AG09319 (cell line): ENCODE results near the gene FYN.

Experiments used
- DNase-seq: peaks from one replicate; pipeline ENCODE4 v3.0.0-alpha.2; 2010; ENCODE audit warnings: low read depth; ENCODE audit errors: extremely low read depth
- TF ChIP-seq, protein P1 (sequence below): IDR thresholded peaks from 2 replicates; pipeline ENCODE4 v1.5.1; 2011; ENCODE audit warnings: low read depth, mild to moderate bottlenecking, inconsistent platforms, low read length, moderate library complexity

FYN gene

GRCh38 chr6:111862314-111862713, 10.9 kb downstream of the FYN start:
- TF ChIP-seq, protein P1, sequence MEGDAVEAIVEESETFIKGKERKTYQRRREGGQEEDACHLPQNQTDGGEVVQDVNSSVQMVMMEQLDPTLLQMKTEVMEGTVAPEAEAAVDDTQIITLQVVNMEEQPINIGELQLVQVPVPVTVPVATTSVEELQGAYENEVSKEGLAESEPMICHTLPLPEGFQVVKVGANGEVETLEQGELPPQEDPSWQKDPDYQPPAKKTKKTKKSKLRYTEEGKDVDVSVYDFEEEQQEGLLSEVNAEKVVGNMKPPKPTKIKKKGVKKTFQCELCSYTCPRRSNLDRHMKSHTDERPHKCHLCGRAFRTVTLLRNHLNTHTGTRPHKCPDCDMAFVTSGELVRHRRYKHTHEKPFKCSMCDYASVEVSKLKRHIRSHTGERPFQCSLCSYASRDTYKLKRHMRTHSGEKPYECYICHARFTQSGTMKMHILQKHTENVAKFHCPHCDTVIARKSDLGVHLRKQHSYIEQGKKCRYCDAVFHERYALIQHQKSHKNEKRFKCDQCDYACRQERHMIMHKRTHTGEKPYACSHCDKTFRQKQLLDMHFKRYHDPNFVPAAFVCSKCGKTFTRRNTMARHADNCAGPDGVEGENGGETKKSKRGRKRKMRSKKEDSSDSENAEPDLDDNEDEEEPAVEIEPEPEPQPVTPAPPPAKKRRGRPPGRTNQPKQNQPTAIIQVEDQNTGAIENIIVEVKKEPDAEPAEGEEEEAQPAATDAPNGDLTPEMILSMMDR: no peak
- no peak for DNase-seq

DNA sequence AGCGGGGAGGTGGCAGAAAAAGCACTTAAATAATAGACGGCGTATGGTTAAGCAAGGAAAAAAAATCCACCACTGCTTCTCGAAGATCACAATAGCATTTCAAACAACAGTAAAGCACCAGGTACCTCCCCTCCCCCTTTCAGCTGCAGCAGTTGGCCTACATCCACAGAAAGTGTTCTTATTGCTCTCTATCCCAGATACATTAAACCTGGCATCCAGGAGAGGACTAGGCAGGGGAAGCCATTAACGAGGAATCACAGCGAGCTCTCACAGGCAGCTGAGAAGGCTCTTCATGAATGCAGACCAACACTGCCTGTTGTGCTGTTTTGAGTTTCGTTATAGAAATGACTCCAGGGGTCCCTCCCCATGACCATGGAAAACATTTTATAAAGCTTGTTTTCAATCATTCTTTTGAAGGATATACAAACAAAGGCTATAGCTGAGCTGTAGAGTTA, 11.8 kb downstream of the FYN start:
- TF ChIP-seq, protein P1: no peak
- no peak for DNase-seq

GRCh38 chr6:111858347-111858746, 14.9 kb downstream of the FYN start:
- DNase-seq: no peak
- TF ChIP-seq, protein P1: no peak

DNA sequence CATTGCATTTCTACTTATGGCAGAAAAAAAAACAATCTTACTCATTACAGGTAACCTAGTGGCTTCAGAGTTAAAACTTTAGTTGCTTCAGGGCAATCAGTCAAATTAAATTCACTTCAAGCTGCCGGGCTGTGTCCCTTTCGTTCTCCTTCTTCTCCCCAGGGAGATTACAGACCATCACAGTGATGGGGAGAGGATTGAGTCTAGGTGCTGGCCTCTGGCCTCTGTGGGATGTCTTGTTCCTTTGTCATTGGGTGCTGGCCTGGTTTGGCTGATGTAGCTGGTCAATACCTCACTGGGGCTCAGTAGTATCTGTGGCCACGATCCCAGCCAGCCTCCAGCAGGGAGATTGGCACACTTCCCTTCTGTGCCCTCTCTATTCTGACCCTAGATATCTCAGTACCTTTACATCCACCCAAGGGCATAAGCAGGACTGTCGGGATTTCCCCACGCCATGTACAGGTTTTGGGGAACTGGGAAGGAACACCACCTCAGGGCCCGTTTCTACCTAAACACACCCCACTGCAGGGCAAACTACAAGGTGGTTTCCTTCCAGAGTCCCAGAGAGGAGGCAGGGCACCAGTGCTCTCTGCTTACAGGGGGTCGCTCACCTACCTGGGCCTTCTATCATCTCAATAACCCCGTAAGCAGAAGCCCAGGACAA, 15.4 kb downstream of the FYN start:
- TF ChIP-seq, protein P1: no peak
- no peak for DNase-seq

GRCh38 chr6:111855753-111856152, 17.5 kb downstream of the FYN start:
- no peak for DNase-seq
- TF ChIP-seq, protein P1: no peak

DNA sequence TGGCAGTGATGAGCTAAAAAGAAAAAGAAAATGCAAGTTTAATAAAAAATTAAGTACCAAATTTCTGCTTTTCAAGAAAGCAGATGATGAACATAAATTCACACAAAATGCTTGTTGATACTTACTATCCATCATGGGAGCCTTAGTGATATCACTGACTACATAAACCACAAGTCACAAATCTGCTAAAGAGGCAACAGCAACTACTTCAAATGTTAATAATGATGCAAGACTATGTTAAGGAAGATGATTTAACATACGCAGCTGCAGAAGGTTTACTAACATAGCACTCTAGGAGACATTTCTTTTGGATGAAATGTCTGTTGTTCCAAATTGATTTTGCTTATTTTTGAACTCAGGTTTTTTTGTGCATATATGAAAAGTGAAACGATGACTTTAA, 18.6 kb downstream of the FYN start:
- TF ChIP-seq, protein P1: no peak
- no peak for DNase-seq

DNA sequence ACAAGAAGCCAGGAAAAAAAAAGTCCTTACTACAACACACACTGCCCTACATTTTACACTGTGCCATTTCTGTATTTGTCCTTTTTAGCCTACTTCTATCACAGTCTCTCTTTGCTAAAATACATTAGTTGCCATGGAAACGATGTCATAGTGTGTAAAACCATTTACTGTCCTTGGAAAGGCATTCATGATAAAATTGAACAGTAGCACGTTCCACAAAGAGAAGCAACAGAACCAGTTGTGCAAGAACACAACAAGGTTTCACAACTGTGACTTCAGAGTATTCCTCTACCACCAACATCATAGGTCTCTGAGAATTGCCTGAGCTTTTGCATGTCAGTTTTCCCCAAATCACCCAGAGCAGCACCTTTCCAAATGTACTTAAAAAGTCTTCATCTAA, 20.5 kb downstream of the FYN start:
- TF ChIP-seq, protein P1: no peak
- no peak for DNase-seq
